T-helper 22 cell (primary cell): ENCODE data around the gene PCDHA8.
"Not testable (repeated sequence)": the region's sequence is repeated elsewhere in the genome, so short reads cannot be mapped to it uniquely, and the experiment has no call there.

Experiments
- DNase-seq: peaks from one replicate; pipeline ENCODE4 v3.0.0-alpha.2; 2020; ENCODE audit warnings: low read depth

The PCDHA8 gene

GRCh38 chr5:140875085-140876065 is 34.4 kb downstream of the PCDHA8 start, which contains the start of gene PCDHA12:
TSS of gene PCDHA12 (plus strand) at chr5:140875308. CDS start at chr5:140875473, 165 bp downstream.
- DNase-seq, result no peak

DNA sequence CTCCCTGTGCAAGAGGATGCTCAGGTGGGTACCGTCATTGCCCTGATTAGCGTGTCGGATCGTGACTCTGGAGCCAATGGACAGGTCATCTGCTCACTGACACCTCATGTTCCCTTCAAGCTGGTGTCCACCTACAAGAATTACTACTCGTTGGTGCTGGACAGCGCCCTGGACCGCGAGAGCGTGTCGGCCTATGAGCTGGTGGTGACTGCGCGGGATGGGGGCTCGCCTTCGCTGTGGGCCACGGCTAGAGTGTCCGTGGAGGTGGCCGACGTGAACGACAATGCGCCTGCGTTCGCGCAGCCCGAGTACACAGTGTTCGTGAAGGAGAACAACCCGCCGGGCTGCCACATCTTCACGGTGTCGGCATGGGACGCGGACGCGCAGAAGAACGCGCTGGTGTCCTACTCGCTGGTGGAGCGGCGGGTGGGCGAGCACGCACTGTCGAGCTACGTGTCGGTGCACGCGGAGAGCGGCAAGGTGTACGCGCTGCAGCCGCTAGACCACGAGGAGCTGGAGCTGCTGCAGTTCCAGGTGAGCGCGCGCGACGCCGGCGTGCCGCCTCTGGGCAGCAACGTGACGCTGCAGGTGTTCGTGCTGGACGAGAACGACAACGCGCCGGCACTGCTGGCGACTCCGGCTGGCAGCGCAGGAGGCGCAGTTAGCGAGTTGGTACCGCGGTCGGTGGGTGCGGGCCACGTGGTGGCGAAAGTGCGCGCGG is 35.7 kb downstream of the PCDHA8 start:
- not testable (repeated sequence) for DNase-seq

DNA sequence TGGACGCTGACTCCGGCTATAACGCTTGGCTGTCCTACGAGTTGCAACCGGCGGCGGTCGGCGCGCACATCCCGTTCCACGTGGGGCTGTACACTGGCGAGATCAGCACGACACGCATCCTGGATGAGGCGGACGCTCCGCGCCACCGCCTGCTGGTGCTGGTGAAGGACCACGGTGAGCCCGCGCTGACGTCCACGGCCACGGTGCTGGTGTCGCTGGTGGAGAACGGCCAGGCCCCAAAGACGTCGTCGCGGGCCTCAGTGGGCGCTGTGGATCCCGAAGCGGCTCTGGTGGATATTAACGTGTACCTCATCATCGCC is 36.2 kb downstream of the PCDHA8 start:
- DNase-seq, result no peak

DNA sequence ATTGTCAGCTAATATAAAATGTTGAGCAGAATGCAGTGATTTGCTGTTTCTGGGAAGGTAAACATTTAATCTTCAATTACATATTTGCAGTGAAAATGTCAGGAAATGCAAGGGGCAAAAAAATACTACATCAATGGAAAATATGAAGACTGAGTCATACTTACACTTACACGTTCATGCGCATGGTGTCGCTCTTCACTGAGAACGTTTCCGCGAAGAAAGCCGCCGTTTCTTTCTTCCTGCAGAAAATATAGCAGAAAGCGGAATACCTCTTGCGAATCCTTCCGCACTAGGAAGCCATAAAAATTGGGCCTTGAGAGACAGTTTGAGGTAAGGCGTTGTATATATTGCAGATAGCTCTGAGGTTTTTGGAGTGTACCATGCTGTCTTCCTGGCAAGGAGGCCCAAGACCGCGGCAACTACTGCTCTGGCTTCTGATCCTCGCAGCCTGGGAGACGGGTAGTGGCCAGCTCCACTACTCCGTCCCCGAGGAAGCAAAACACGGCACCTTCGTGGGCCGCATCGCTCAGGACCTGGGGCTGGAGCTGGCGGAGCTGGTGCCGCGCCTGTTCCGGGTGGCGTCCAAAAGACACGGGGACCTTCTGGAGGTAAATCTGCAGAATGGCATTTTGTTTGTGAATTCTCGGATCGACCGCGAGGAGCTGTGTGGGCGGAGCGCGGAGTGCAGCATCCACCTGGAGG is 41.1 kb downstream of the PCDHA8 start, which contains the start of gene PCDHA13:
TSS of gene PCDHA13 (plus strand) at position 236 of the 702 bp plus-strand sequence. CDS start at position 381, 145 bp downstream.
- no peak for DNase-seq

DNA sequence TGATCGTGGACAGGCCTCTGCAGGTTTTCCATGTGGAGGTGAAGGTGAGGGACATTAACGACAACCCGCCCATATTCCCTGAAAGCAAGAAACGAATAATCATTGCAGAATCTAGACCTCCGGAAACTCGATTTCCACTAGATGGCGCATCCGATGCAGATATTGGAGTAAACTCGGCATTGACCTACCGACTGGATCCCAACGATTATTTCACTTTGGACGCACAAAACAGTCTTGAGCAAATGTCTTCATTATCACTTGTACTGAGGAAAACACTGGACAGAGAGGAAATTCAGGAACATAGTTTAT is 41.6 kb downstream of the PCDHA8 start:
- no peak for DNase-seq

GRCh38 chr5:140883373-140883772 is 42.4 kb downstream of the PCDHA8 start:
- DNase-seq, result no peak

DNA sequence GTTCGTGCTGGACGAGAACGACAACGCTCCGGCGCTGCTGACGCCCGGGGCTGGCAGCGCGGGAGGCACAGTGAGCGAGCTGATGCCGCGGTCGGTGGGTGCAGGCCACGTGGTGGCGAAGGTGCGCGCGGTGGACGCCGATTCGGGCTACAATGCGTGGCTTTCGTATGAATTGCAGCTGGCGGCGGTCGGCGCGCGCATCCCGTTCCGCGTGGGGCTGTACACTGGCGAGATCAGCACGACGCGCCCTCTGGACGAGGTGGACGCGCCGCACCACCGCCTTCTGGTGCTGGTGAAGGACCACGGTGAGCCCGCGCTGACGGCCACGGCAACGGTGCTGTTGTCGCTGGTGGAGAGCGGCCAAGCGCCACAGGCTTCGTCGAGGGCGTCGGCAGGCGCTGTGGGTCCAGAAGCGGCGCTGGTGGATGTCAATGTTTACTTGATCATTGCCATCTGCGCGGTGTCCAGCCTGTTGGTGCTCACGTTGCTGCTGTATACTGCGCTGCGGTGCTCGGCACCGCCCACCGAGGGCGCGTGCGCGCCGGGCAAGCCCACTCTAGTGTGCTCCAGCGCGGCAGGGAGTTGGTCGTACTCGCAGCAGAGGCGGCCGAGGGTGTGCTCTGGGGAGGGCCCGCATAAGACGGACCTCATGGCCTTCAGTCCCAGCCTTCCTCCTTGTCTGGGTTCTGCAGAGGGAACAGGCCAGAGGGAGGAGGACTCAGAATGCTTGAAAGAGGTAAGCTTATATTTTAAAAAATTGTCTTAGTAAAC is 43.1 kb downstream of the PCDHA8 start:
- no peak for DNase-seq
